Muscle of back (tissue), 11 donors: Measurements from ENCODE around the gene PES1. TPM values are rescaled to one million over a fixed set of nuclear protein-coding genes. Genes with fewer than 3 reads are reported as not detected.
A peak's percentile ranks its signal among the peaks of the same experiment; 100 is the strongest.
"Not testable (repeated sequence)": the region's sequence is repeated elsewhere in the genome, so short reads cannot be mapped to it uniquely, and the experiment has no call there.

Source experiments
- DNase-seq, 3 donors: peaks; one replicate each; pipeline versions ENCODE4 v3.0.0 to v3.0.0-alpha.2; 2013
- polyA plus RNA-seq, 10 donors: library from polyadenylated mRNA; unstranded; fragments of 120-200 nt; gene quantifications; one replicate each; pipeline ENCODE4 v1.2.1, GENCODE V29; 2013; ENCODE audit not compliant: insufficient read length in 10 of 10

The PES1 gene
- polyA plus RNA-seq, 10 donors: 36.7 to 53.4 (median 45.2) TPM

DNA sequence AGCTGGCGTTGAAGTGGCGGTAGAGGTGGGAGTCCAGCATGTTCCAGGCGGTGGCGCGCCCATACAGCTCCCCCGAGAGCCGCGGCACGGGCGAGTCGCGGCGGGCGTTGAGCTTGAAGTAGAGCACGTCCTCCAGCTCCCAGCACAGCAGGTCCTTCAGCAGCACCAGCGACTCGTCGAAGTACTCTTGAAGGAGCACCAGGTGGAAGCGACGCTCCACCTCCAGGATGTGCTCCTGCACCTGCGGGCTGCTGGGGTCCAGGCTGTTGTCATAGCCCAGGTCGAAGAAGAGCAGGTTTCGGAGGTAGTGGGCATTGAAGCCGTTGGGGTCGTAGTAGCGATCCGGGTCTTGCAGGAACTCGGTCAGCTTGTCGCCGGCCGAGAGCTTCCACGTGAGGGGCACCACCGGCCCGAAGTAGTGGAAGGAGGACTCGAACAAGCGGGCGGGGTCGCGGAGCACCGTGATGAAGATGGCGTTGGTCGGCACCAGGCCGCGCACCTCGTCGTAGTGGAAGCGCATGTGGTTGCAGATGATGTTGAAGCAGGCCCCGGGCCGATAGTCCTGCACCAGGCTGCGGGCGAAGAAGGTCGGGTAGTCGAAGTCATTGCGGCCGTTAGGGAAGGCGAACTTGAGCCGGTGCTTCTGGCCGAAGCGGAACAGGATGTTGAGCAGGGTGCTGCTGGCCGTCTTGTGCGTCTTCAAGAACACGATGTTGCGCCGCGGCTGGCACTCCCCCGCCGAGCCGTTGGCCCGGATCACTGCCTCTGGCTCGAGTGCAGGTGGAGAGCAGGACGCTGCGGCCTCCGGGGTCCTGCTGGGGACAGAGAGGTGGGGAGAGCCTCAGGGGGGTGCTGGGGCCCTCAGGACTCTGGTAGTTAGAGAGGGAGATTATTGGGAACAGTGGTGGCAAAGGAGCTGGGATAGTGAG, 36.2 kb downstream of the PES1 start:
- DNase-seq: no peak

DNA sequence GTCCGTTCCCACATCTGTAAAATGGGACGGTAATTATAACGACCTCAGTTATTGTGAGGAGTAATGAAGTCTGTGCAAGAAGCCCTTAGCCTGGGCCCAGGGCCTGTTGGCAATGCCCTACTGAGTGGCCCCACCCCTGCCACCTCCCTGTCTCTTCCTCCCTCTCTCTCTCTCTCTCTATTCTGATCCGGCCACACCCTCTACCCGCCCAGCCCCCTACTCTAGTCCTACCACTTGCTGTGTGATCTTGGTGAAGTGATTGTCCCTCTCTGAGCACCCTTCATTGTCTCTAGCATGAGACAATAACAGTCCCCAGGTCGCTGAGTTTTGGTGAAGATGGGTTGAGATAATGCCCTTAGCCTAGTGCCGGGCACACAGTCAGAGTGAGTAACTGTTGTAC, 37.7 kb downstream of the PES1 start:
- DNase-seq: no peak

DNA sequence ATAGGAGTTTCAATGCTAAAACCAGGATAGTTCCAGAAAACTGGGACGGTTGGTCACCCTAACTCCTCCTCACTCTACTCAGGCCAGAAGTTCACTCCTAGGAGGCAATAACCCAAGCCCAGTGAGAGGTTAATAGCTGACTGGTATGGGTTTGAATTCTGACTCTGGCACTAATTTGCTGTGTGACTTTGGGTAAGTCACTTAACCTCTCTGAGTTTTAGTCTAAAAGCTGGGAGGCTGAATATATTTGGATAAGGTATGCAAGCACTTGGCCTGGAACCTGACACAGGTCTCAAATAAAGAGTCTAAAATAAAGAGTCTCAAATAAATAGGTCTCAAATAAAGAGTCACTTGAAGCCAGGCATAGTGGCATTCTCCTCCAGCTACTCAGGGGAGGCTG, 39.0 kb downstream of the PES1 start:
- no peak for DNase-seq

DNA sequence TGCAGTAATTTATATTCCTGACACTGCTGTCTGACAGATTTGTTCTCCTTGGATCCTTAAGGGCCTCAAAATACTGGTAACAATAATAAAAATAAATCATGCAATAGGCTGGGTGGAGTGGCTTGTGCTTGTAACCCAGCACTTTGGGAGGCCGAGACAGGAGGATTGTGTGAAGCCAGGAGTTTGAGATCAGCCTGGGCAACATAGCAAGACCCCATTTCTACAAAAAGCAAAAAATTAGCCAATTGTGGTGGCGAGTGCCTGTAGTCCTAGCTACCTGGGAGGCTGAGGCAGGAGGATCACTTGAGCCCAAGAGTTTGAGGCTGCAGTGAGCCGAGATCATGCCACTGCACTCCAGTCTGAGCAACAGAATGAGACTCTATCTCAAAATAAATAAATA, 39.9 kb downstream of the PES1 start:
- not testable (repeated sequence) for DNase-seq

DNA sequence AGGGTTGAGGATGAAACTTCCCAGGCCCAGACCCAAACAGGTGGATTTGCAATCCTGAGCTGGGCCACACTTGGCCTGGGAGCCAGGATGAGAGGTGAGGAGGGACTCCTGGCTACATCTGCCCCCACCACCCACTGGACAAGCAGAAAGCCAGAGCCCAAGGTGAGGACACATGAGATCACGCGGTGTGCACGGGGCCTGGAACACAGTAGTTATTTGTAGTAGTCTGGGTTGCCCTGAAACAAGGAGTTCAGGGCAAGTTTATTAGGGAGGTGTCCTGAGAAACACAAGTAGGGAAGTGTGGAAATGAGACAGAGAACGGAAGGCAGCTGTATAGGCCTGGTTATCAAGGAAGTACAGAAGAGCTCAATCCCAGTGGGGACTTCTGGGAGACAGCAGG, 44.5 kb downstream of the PES1 start:
- no peak for DNase-seq

DNA sequence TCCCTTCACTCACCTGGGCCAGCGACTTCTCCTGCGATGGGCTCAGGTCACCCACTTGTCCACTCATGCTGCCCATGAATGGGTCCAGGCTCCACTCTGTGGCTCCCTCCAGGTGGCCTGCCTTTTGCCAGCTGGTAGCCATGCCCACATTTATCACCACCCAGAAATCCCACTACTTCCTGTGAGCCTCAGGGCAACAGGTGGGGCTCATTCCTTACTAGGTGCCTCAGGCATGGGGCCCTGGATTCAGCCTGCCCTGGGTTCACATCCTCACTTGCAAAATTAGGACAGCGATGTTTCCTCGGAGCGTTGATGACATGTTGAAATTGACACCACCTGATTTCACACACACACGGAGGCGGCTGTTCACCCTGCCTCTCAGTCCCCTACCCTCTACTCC, 45.1 kb downstream of the PES1 start, which contains the start of gene SEC14L6:
Gene SEC14L6, minus strand, starts transcription at position 126 of the 400 bp plus-strand sequence. Its CDS starts 59 bp downstream, at position 67.
- no peak for DNase-seq

DNA sequence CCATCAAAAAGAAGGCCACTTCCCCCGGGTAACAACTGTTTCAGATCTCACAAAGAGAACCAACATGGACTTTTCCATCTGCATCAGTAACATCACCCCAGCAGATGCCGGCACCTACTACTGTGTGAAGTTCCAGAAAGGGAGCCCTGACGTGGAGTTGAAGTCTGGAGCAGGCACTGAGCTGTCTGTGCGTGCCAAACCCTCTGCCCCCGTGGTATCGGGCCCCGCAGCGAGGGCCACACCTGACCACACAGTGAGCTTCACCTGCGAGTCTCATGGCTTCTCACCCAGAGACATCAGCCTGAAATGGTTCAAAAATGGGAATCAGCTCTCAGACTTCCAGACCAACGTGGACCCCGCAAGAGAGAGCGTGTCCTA, 48.9 kb downstream of the PES1 start:
- DNase-seq: no peak

DNA sequence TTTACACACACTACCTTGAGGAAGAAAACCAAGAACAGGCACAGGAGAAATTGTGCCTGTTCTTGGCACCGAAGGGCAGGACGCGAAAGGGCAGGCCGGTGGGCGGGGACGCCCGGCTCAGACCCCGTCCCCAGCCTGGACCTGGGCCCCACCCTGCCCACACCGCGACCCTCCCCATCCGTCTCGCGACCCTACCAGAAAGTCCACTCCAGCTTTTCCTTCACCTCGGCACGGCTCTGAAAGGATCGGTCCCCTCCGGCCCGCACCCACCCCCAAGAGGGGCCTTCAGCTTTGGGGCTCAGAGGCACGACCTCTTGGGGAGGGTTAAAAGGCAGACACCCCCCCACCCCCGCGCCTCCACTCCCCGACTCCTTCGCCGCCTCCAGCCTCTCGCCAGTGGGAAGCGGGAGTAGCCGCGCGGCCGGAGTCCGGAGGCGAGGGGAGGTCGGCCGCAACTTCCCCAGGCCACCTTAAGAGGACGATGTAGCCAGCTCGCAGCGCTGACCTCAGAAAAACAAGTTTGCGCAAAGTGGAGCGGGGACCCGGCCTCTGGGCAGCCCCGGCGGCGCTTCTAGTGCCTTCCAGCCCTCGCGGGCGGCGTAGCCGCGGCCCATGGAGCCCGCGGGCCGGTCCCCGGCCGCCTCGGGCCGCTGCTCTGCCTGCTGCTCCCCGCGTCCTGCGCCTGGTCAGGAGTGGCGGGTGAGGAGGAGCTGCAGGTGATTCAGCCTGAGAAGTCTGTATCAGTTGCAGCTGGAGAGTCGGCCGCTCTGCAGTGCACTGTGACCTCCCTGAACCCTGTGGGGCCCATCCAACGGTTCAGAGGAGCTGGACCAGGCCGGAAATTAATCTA, 49.5 kb downstream of the PES1 start:
- peak in 2 of 3 donors; percentile 7 to 46 for DNase-seq

DNA sequence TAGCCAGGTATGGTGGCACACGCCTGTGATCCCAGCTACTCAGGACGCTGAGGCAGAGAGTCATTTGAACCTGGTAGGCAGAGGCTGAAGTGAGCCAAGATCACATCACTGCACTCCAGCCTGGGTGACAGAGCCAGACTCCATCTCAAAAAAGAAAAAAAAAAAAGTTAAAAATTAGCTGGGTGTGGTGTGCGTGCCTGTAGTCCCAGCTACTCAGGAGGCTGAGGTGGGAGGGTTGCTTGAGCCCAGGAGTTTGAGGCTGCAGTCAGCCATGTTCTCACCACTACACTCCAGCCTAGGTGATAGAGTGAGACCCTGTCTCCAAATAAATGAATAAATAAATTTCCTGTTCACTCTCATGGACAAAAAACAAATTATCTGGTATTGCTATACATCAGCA, 50.2 kb downstream of the PES1 start:
- DNase-seq: not testable (repeated sequence)

DNA sequence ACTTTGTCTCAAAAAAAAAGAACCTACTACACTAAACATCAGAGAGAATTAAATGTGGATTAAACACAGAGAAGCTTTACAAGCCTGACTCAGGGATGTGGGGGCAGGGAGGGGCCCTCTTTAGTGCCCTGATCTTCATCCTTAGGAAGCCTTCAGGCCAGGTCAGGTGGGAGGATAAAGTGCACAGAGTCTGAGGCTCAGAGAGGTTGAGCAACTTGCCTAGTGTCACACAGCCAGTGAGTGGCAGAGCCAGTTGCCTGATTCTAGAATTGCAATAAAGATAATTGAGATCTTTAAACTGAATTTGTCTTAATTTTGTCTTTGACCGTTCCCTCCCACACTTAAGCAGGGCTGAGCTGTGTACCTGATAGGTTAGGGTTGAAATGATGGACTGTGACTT, 52.3 kb downstream of the PES1 start:
- no peak for DNase-seq

DNA sequence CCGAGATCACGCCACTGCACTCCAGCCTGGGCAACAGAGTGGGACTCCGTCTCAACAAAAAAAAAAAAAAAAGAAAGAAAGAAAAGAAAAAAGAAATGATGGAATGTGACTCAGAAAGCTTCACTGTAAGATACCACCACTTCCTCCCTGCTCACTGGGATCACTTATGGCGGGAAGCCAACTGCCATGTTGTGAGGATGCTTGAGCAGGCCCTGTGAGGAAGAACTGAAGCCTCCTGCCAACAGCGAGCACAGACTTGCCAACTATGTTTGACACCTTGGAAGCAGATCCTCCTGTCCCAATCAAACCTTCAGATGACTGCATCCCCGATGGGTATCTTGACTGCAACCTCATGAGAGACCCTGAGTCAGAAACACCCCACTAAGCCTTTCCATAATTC, 53.4 kb downstream of the PES1 start:
- no peak for DNase-seq

DNA sequence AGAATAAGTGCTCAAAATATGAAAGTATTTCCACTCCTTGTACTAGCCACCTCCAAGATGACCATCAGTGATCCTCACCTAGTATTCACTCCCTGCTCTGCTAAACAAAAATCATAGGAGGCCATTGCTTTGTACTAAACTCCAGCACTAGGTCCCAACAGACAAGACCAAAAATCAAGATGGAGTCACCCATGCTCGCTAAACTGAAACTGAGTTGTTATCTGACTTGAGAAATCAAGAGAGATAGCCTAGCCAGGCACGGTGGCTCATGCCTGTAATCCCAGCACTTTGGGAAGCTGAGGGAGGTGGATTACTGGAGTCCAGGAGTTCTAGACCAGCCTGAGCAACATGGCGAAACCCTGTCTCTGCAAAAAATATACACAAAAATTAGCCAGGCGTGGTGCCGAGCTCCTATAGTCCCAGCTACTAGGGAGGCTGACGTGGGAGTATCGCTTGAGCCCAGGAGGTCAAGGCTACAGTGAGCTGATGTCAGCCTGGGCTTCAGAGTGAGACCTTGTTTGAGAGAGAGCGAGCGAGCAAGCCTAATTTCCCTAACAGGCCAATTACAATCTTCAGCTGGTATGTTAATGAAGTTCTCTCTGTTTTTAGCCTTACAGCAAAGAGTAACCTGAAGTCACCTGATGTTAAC, 54.5 kb downstream of the PES1 start:
- DNase-seq: no peak

DNA sequence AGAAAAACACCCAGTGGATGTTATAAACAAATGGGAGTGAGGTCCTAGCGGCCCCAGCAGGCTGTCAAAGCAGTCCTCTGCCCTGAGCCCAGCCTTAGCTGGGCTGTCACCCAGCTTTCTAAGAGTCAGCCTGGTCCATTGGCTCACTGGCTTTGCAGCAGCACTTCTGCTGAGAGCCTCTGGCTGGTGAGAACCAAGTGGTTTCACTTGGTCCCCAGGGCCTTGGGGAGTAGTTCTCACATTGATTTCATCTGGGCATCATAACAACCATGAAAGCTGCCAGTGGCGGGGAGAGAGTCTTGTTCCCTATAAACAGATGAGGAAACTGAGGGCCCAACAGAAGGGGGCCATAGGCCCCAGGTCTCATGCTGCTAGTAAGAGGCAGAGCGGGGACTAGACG, 56.5 kb downstream of the PES1 start:
- DNase-seq: no peak

DNA sequence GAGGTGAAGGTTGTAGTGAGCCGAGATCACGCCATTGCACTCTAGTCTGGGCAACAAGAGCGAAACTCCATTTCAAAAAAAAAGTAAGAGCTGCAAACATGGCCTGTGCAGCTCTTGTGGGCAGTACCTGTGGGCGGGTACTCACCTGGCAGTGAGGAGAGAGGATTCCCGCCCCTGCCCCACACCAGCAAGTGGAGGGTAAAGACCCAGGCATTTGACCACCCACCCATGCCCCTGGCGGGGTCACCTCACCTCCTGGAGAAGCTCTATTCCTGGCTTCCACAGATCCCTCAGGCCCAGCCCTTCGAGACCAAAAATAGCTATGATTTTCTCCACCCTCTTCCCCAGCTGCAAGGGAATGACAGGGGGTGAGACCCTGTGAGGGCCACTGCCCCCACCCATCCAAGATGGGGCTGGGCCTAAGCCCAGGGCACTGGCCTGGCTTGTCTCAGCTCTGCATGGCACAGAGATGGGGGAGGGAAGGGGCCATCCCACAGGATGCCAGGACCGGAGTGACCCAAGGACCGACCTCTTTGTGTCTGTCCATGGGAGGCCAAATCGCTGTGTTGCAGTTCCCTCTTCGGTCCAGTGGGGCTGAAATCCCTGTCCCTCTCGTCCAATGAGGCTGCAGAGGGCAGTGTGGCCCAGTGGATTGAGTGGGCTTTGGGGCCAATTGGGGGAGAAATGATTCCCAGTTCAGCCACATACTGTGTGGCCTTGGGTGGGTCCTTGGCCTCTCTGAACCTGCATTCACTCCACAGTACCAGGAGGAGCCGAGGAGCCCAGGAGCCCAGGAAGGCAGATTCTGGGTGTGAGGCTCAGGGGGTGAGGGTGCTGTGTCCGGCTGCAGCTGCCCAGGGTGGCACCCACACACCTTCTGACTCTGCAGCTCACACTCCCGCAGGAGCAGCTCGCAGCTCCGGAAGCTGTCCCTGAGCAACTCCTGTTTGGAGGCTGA, 59.8 kb downstream of the PES1 start:
- DNase-seq: no peak

DNA sequence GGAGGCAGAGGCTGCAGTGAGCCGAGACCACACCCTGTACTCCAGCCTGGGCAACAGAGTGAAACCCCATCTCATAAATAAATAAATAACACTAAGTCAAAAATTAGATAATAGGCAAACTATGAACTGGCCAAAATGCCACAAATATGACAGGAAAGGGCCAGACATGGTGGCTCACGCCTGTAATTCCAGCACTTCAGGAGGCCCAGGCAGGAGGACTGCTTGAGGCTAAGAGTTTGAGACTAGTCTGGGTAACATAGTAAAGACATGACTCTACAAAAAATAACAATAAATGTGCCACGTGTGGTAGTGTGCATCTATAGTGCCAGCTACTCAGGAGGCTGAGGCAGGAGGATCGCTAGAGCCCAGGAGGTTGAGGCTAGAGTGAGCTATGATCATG, 65.1 kb downstream of the PES1 start:
- DNase-seq: no peak

Other genes starting within 250 kb of the PES1 start
- 10 to 100 TPM; 63.8 to 95.9 (median 73.0) TPM for gene SF3A1, start 235.0 kb downstream of the PES1 start, polyA plus RNA-seq
- 1 to 10 TPM in 8 of 10 donors, under 1 TPM in 2; 0.80 to 1.9 (median 1.3) TPM for gene CCDC157, start 234.9 kb downstream of the PES1 start, polyA plus RNA-seq
- gene RNF215, start 204.5 kb downstream of the PES1 start, polyA plus RNA-seq: 10 to 100 TPM in 9 of 10 donors, 1 to 10 TPM in 1; 8.8 to 15.6 (median 11.1) TPM
- 1 to 10 TPM; 1.2 to 2.8 (median 2.0) TPM for gene SEC14L2, start 194.9 kb downstream of the PES1 start, polyA plus RNA-seq
- 1 to 10 TPM; 4.1 to 8.5 (median 5.6) TPM for gene MTFP1, start 166.1 kb downstream of the PES1 start, polyA plus RNA-seq
- under 1 TPM in 2 of 10 donors, not detected in 8; 0.08 to 0.10 TPM for gene SEC14L3, start 119.9 kb downstream of the PES1 start, polyA plus RNA-seq
- gene SEC14L4, start 86.2 kb downstream of the PES1 start, polyA plus RNA-seq: under 1 TPM in 9 of 10 donors, not detected in 1; 0.08 to 0.29 (median 0.18) TPM
- gene SEC14L6, start 45.2 kb downstream of the PES1 start, polyA plus RNA-seq: under 1 TPM; 0.18 to 0.94 (median 0.26) TPM
- gene GAL3ST1, start 17.2 kb downstream of the PES1 start, polyA plus RNA-seq: 1 to 10 TPM; 3.1 to 7.6 (median 6.4) TPM
- gene TCN2, start 15.3 kb upstream of the PES1 start, polyA plus RNA-seq: 10 to 100 TPM in 5 of 10 donors, 1 to 10 TPM in 5; 5.5 to 14.2 (median 9.9) TPM
- gene SLC35E4, start 43.9 kb upstream of the PES1 start, polyA plus RNA-seq: 1 to 10 TPM; 1.8 to 3.1 (median 2.4) TPM
- 1 to 10 TPM; 3.0 to 6.4 (median 3.5) TPM for gene DUSP18, start 76.0 kb upstream of the PES1 start, polyA plus RNA-seq
- gene OSBP2, start 103.0 kb upstream of the PES1 start, polyA plus RNA-seq: 10 to 100 TPM in 1 of 10 donors, 1 to 10 TPM in 9; 4.5 to 11.9 (median 5.3) TPM